Stimulated activated naive B cell treated with anti-CD40 and anti-IgM and Interleukin-4, amounts not matched to agents 10 μg/mL and 1 μg/mL and 100 μg/mL, for 72 hours (primary cell): ENCODE data around the gene PARD3.
"Not testable (repeated sequence)": the region's sequence is repeated elsewhere in the genome, so short reads cannot be mapped to it uniquely, and the experiment has no call there.

Experiments
- ATAC-seq, 2 donors: fragments of 150-1000 bp; cut with Tn5 transposase; replicated peaks; 2 replicates each; pipeline ENCODE4 v1.10.0; 2021; ENCODE audit warnings: moderate library complexity in 1 of 2
- DNase-seq: peaks from one replicate; pipeline ENCODE4 v3.0.0; 2021
- H3K27ac Mint-ChIP-seq: one replicate; pipeline ENCODE4 v1.8.0; 2022; ENCODE audit warnings: mild to moderate bottlenecking, mixed read lengths
- H3K27me3 Mint-ChIP-seq, 2 donors: one replicate each; pipeline ENCODE4 v1.8.0; 2022; ENCODE audit warnings: mixed read lengths in 2 of 2
- H3K36me3 Mint-ChIP-seq, 2 donors: one replicate each; pipeline ENCODE4 v1.8.0; 2022; ENCODE audit warnings: mixed read lengths in 2 of 2, mild to moderate bottlenecking in 1 of 2
- H3K4me1 Mint-ChIP-seq, 2 donors: one replicate each; pipeline ENCODE4 v1.8.0; 2022; ENCODE audit warnings: mixed read lengths in 2 of 2, mild to moderate bottlenecking in 1 of 2
- H3K4me3 Mint-ChIP-seq, 2 donors: one replicate each; pipeline ENCODE4 v1.8.0; 2022; ENCODE audit warnings: mild to moderate bottlenecking in 2 of 2, mixed read lengths in 2 of 2, moderate library complexity in 1 of 2
- H3K9me3 Mint-ChIP-seq, 2 donors: one replicate each; pipeline ENCODE4 v1.8.0; 2022; ENCODE audit warnings: mixed read lengths in 2 of 2, mild to moderate bottlenecking in 1 of 2

PARD3 gene

DNA sequence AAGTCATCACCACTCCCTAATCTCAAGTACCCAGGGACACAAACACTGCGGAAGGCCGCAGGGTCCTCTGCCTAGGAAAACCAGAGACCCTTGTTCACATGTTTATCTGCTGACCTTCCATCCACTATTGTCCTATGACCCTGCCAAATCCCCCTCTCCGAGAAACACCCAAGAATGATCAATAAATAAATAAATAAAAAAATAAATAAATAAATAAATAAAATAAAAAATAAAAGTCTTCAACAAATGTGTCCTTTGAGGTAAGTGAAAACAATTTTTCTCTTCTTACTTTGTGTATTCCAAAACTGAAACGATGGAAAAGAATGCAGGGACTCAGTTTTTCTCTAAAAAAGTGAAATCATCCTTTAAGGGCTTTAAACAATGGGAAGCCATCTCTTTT lies 461.6 kb downstream of the PARD3 start:
- H3K27ac Mint-ChIP-seq, DNase-seq, H3K9me3 Mint-ChIP-seq, H3K4me1 Mint-ChIP-seq, H3K36me3 Mint-ChIP-seq, H3K27me3 Mint-ChIP-seq, ATAC-seq, H3K4me3 Mint-ChIP-seq: not testable (repeated sequence)

GRCh38 chr10:34352599-34353204 lies 462.4 kb downstream of the PARD3 start:
- not testable (repeated sequence) for DNase-seq, H3K4me3 Mint-ChIP-seq, H3K36me3 Mint-ChIP-seq, H3K9me3 Mint-ChIP-seq, ATAC-seq, H3K27me3 Mint-ChIP-seq, H3K4me1 Mint-ChIP-seq, H3K27ac Mint-ChIP-seq

- Mint-ChIP-seq H3K27me3 (no peaks in the 10 kb centered on the region), H3K4me3 (no peak overlapping the region), H3K27ac (no peak overlapping the region), H3K36me3 (no peaks in the 10 kb centered on the region), H3K4me1 (no peaks in the 10 kb centered on the region), H3K9me3 (peaks cover 0 to 4% of the 10 kb centered on the region in 2 donors)
- no peak for ATAC-seq
- DNase-seq: no peak
Observed at GRCh38 chr10:34351161-34351560, 463.9 kb downstream of the PARD3 start.

- Mint-ChIP-seq H3K9me3 (peaks cover 2 to 4% of the 10 kb centered on the region in 2 donors), H3K4me3 (no peak overlapping the region), H3K27me3 (no peaks in the 10 kb centered on the region), H3K27ac (no peak overlapping the region), H3K36me3 (no peaks in the 10 kb centered on the region), H3K4me1 (no peaks in the 10 kb centered on the region)
- no peak for ATAC-seq
- no peak for DNase-seq
Observed at GRCh38 chr10:34348917-34349485, 466.1 kb downstream of the PARD3 start.

GRCh38 chr10:34348021-34348420 lies 467.1 kb downstream of the PARD3 start:
- H3K9me3 Mint-ChIP-seq: peaks cover 2 to 4% of the 10 kb centered on the region in 2 donors
- ATAC-seq (no peak), DNase-seq (no peak)
- H3K4me1 Mint-ChIP-seq: no peaks in the 10 kb centered on the region
- H3K36me3 Mint-ChIP-seq: no peaks in the 10 kb centered on the region
- H3K4me3 Mint-ChIP-seq: no peak overlapping the region
- no peak overlapping the region for H3K27ac Mint-ChIP-seq
- no peaks in the 10 kb centered on the region for H3K27me3 Mint-ChIP-seq

GRCh38 chr10:34347131-34347530 lies 468.0 kb downstream of the PARD3 start:
- Mint-ChIP-seq H3K36me3 (no peaks in the 10 kb centered on the region), H3K4me1 (no peaks in the 10 kb centered on the region), H3K4me3 (no peak overlapping the region), H3K27ac (no peak overlapping the region), H3K9me3 (peaks cover 2 to 4% of the 10 kb centered on the region in 2 donors), H3K27me3 (no peaks in the 10 kb centered on the region)
- ATAC-seq (no peak), DNase-seq (no peak)

DNA sequence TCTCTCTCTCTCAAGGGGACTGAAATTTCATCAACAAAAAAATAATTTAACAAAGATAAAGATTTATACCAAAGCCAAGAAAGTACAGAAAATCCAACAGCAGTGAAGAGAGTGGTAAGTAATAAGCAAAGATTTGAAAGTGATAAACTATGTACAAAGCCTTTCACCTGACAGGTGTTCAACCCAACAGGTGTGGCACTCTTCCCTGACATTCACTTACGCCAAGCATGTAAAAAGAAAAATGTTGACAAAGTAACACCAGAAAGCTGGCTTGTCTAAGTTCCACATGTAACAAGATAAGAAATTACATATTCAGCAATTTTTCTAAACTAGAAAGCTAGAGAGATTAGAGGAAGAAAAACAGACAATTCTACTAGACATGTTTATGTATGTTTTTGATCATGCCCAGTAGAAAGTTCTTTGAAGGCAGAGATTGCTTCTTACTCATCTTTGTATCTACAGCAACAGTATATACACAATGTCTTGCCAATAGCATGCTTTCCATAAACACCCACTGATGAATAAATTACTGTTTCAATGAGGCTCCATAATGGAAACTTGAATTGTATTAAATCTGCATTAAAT lies 468.5 kb downstream of the PARD3 start:
- no peak for ATAC-seq
- H3K4me1 Mint-ChIP-seq: no peaks in the 10 kb centered on the region
- no peak for DNase-seq
- no peak overlapping the region for H3K27ac Mint-ChIP-seq
- no peaks in the 10 kb centered on the region for H3K36me3 Mint-ChIP-seq
- peaks cover 2 to 4% of the 10 kb centered on the region in 2 donors for H3K9me3 Mint-ChIP-seq
- no peaks in the 10 kb centered on the region for H3K27me3 Mint-ChIP-seq
- no peak overlapping the region for H3K4me3 Mint-ChIP-seq

DNA sequence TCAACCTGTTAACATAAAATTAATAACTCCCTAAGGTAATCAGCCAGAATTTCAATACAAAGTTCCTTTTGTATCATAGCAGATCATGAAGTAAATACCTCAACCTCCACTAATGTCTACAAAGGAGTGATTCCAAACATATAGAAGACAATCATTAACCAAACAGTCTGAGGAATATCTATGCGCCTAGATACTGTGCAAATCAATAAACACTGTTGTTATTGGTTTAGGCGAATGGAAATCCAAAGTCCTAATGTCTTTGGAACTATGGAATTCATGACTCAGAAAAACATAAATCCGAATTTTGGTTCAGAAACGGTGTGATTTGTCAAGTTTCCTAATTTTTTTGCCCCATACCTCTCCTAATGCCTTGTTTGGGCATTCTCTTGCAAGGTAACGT lies 469.7 kb downstream of the PARD3 start:
- H3K36me3 Mint-ChIP-seq: no peaks in the 10 kb centered on the region
- DNase-seq: no peak
- H3K27me3 Mint-ChIP-seq: no peaks in the 10 kb centered on the region
- H3K4me1 Mint-ChIP-seq: peaks cover 0 to 2% of the 10 kb centered on the region in 2 donors
- ATAC-seq: no peak
- no peak overlapping the region for H3K4me3 Mint-ChIP-seq
- H3K27ac Mint-ChIP-seq: peak overlapping the region; percentile 37
- H3K9me3 Mint-ChIP-seq: peaks cover 2 to 4% of the 10 kb centered on the region in 2 donors

GRCh38 chr10:34343764-34344163 lies 471.3 kb downstream of the PARD3 start:
- Mint-ChIP-seq H3K4me1 (peaks cover 0 to 2% of the 10 kb centered on the region in 2 donors), H3K9me3 (peaks cover under 1 to 2% of the 10 kb centered on the region in 2 donors), H3K36me3 (no peaks in the 10 kb centered on the region), H3K27me3 (no peaks in the 10 kb centered on the region), H3K4me3 (no peak overlapping the region), H3K27ac (no peak overlapping the region)
- ATAC-seq (no peak), DNase-seq (no peak)

GRCh38 chr10:34341473-34341872 lies 473.6 kb downstream of the PARD3 start:
- ATAC-seq: no peak
- no peaks in the 10 kb centered on the region for H3K27me3 Mint-ChIP-seq
- DNase-seq: no peak
- peaks cover 0 to 2% of the 10 kb centered on the region in 2 donors for H3K9me3 Mint-ChIP-seq
- no peak overlapping the region for H3K27ac Mint-ChIP-seq
- H3K4me3 Mint-ChIP-seq: no peak overlapping the region
- no peaks in the 10 kb centered on the region for H3K36me3 Mint-ChIP-seq
- H3K4me1 Mint-ChIP-seq: peaks cover 0 to 2% of the 10 kb centered on the region in 2 donors

- ATAC-seq (no peak), DNase-seq (no peak)
- no peaks in the 10 kb centered on the region for H3K36me3 Mint-ChIP-seq
- H3K27me3 Mint-ChIP-seq: no peaks in the 10 kb centered on the region
- no peak overlapping the region for H3K4me3 Mint-ChIP-seq
- peaks cover 0 to under 1% of the 10 kb centered on the region in 2 donors for H3K9me3 Mint-ChIP-seq
- peaks cover 0 to 2% of the 10 kb centered on the region in 2 donors for H3K4me1 Mint-ChIP-seq
- no peak overlapping the region for H3K27ac Mint-ChIP-seq
Observed at GRCh38 chr10:34340934-34341333, 474.2 kb downstream of the PARD3 start.

DNA sequence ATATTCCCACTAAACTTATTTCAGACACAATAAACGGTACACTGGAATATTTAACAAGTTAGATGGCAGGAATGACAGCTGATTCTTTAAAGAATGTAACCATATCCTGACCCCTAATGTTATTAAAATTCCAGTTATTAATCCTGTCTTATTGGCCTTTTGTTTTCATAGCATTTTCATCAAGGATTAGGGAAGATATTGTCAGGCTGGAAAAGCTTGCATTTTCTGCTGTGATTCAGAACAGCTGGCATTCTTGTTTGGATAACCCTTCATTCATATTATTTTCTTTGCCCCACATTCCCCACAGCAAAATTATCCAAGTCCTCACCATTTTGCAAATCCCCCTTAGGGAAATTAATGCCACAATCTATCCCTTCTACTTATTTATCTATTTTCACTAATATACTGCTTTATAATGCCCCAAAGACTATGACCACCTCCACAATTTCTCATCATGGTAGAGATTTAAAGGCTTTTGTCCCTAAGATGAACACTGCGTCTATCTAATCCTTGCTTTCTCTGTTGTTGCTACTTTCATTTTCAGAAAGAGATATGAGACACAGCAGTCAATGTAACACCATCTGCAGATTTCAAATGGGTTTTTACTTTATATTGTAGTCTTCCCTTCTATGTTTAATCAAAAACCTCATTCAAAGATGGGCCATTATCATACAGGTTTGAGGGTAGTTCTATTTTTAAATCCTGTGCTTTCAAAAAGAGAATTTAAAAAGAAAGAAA lies 475.1 kb downstream of the PARD3 start:
- no peaks in the 10 kb centered on the region for H3K9me3 Mint-ChIP-seq
- H3K27ac Mint-ChIP-seq: no peak overlapping the region
- H3K4me3 Mint-ChIP-seq: no peak overlapping the region
- H3K4me1 Mint-ChIP-seq: peaks cover 0 to 2% of the 10 kb centered on the region in 2 donors
- DNase-seq: no peak
- no peaks in the 10 kb centered on the region for H3K36me3 Mint-ChIP-seq
- ATAC-seq: no peak
- H3K27me3 Mint-ChIP-seq: no peaks in the 10 kb centered on the region

DNA sequence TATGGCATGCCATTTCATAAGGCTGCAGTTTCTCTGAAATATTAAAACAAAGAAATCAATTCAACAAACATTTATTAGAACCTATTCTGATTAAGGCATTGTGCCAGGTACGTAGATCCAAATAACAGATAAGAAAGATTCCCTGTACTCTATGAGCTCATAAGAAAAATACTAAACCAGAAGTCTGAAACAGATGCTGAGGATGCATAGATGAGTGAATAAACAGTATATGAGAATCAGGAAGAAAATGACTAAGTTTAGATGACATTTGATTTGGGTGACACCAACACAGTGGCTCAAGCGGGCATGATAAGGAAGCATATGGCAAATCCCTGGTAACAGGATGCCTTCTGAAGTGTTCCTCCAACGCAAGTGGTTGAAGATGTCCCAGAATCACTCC lies 477.2 kb downstream of the PARD3 start:
- Mint-ChIP-seq H3K27me3 (no peaks in the 10 kb centered on the region), H3K36me3 (no peaks in the 10 kb centered on the region), H3K27ac (no peak overlapping the region), H3K4me3 (no peak overlapping the region), H3K4me1 (peaks cover 0 to 2% of the 10 kb centered on the region in 2 donors), H3K9me3 (no peaks in the 10 kb centered on the region)
- DNase-seq (no peak), ATAC-seq (no peak)

DNA sequence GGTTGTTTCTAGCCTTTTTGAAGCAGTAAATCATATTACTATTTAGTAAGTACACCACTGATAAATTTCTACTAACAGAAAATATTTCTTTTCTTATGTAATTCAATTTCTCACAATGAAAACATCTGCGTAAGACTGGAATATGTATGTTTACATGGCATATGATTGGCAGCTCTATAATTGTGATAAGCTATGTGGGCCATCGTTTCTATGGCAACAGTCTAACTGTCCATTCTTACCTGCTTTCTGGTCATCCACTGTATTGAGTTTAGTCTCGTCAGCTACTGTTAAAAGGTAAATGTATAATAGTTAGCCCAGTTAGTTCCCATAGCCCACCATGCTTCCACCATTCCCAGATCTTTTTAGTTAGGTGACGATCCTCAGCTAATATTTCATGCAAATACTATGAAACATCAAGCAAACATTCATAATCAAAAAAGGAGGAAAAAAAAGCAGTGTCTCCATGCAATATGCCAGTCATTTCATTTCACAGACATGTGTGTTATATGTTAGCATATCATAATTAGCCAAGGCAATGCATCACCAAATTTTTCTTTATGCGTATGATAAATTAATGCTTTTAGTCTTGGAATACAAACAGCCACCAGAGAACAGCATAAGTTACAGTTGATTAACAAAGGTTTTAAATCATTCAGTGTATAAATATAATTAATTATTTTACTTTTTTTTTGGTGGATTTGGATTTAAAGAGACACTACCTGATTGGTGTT lies 479.0 kb downstream of the PARD3 start:
- Mint-ChIP-seq H3K27ac (no peak overlapping the region), H3K4me1 (no peaks in the 10 kb centered on the region), H3K36me3 (no peaks in the 10 kb centered on the region), H3K4me3 (no peak overlapping the region), H3K9me3 (no peaks in the 10 kb centered on the region), H3K27me3 (no peaks in the 10 kb centered on the region)
- DNase-seq: no peak
- no peak for ATAC-seq
